HEK293 (cell line): ENCODE measurements around the gene SNX5.

Experiments
- CTCF ChIA-PET: fragments of 350-600 bp; formaldehyde crosslinking; extraction: SDS; loops from one replicate; lab custom pipeline; 2021; ENCODE audit warnings: antibody characterized with exemption; lab: Yijun Ruan, JAX
- POLR2A ChIA-PET: fragments of 300-600 bp; formaldehyde crosslinking; extraction: SDS; loops from one replicate; lab custom pipeline; 2020; ENCODE audit warnings: antibody characterized with exemption, inconsistent platforms; lab: Yijun Ruan, JAX
- H3K27ac ChIP-seq: fragments of 200-500 bp; sonication (Bioruptor generic); 2 replicates; pipeline ENCODE4 v1.5.1; 2014; ENCODE audit warnings: low read depth, low read length, control low read depth, inconsistent platforms; ENCODE audit errors: extremely low read depth
- H3K36me3 ChIP-seq, 2 experiments: fragments of 200-500 bp in 1 of 2; sonication (Bioruptor generic) in 1 of 2; 1 replicate in 1 of 2; 2 replicates in 1 of 2; pipeline ENCODE4 v1.5.1; 2014 to 2017; ENCODE audit warnings: inconsistent platforms in 2 of 2, low read length in 2 of 2; ENCODE audit not compliant: control insufficient read depth in 2 of 2, insufficient read depth in 1 of 2
- H3K4me1 ChIP-seq: fragments of 200-500 bp; sonication (Bioruptor generic); 2 replicates; pipeline ENCODE4 v1.5.1; 2014; ENCODE audit warnings: mild to moderate bottlenecking, low read length, inconsistent platforms; ENCODE audit not compliant: control insufficient read depth, insufficient read depth
- H3K4me3 ChIP-seq: 2 replicates; pipeline ENCODE4 v1.5.1; 2011; ENCODE audit warnings: low read depth, mild to moderate bottlenecking, control low read depth, low read length, moderate library complexity
- H3K9me3 ChIP-seq: fragments of 200-500 bp; sonication (Bioruptor generic); 2 replicates; pipeline ENCODE4 v1.5.1; 2014; ENCODE audit warnings: low read depth, low read length, inconsistent platforms; ENCODE audit not compliant: control insufficient read depth, insufficient read depth
- GLIS1 ChIP-seq: fragments of 450-650 bp; formaldehyde crosslinking; IDR thresholded peaks from 2 replicates; pipeline ENCODE4 v1.5.1; 2016; ENCODE audit warnings: missing biosample characterization, missing genetic modification characterization
- HOXD13 ChIP-seq: sonication (generic); formaldehyde crosslinking; IDR thresholded peaks from 2 replicates; pipeline ENCODE4 v1.8.0; 2022; ENCODE audit warnings: missing genetic modification reagents, borderline replicate concordance
- OSR2 ChIP-seq: fragments of 450-650 bp; formaldehyde crosslinking; IDR thresholded peaks from 2 replicates; pipeline ENCODE4 v1.5.1; 2016; ENCODE audit warnings: missing biosample characterization, missing genetic modification characterization
- ZBTB1 ChIP-seq: fragments of 450-650 bp; formaldehyde crosslinking; IDR thresholded peaks from 2 replicates; pipeline ENCODE4 v1.5.1; 2016; ENCODE audit warnings: missing biosample characterization, missing genetic modification characterization
- ZBTB7A ChIP-seq: fragments of 450-650 bp; formaldehyde crosslinking; IDR thresholded peaks from 2 replicates; pipeline ENCODE4 v1.5.1; 2016; ENCODE audit warnings: low read depth, missing biosample characterization, missing genetic modification characterization
- ZBTB8A ChIP-seq: fragments of 450-650 bp; formaldehyde crosslinking; IDR thresholded peaks from 2 replicates; pipeline ENCODE4 v1.5.1; 2016; ENCODE audit warnings: missing biosample characterization, missing genetic modification characterization
- ZFP69B ChIP-seq: fragments of 450-650 bp; formaldehyde crosslinking; IDR thresholded peaks from 2 replicates; pipeline ENCODE4 v1.5.1; 2016; ENCODE audit warnings: missing biosample characterization, missing genetic modification characterization
- ZNF10 ChIP-seq: fragments of 450-650 bp; formaldehyde crosslinking; IDR thresholded peaks from 2 replicates; pipeline ENCODE4 v1.5.1; 2017; ENCODE audit warnings: missing biosample characterization, missing genetic modification characterization
- ZNF175 ChIP-seq: fragments of 450-650 bp; formaldehyde crosslinking; IDR thresholded peaks from 2 replicates; pipeline ENCODE4 v1.5.1; 2016; ENCODE audit warnings: missing biosample characterization, missing genetic modification characterization
- ZNF2 ChIP-seq: fragments of 450-650 bp; formaldehyde crosslinking; IDR thresholded peaks from 2 replicates; pipeline ENCODE4 v1.5.1; 2016; ENCODE audit warnings: missing biosample characterization, missing genetic modification characterization
- ZNF544 ChIP-seq: fragments of 450-650 bp; formaldehyde crosslinking; IDR thresholded peaks from 2 replicates; pipeline ENCODE4 v1.5.0; 2017; ENCODE audit warnings: missing biosample characterization, missing genetic modification characterization
- ZNF610 ChIP-seq: fragments of 450-650 bp; formaldehyde crosslinking; IDR thresholded peaks from 2 replicates; pipeline ENCODE4 v1.5.1; 2016; ENCODE audit warnings: missing biosample characterization, missing genetic modification characterization, borderline replicate concordance
- TF ChIP-seq, protein P1 (sequence below): fragments of 450-650 bp; formaldehyde crosslinking; IDR thresholded peaks from 2 replicates; pipeline ENCODE4 v1.5.1; 2016; ENCODE audit warnings: missing biosample characterization, missing genetic modification characterization
- TF ChIP-seq, protein P2 (sequence below): fragments of 450-650 bp; formaldehyde crosslinking; IDR thresholded peaks from 2 replicates; pipeline ENCODE4 v1.5.1; 2016; ENCODE audit warnings: missing biosample characterization, missing genetic modification characterization
- TF ChIP-seq, protein P3 (sequence below): fragments of 450-650 bp; formaldehyde crosslinking; IDR thresholded peaks from 2 replicates; pipeline ENCODE4 v1.5.1; 2016; ENCODE audit warnings: missing biosample characterization, missing genetic modification characterization
- TF ChIP-seq, protein P4 (sequence below): fragments of 450-650 bp; formaldehyde crosslinking; IDR thresholded peaks from 2 replicates; pipeline ENCODE4 v1.5.1; 2016; ENCODE audit warnings: missing biosample characterization, missing genetic modification characterization
- TF ChIP-seq, protein P5 (sequence below): fragments of 450-650 bp; formaldehyde crosslinking; IDR thresholded peaks from 2 replicates; pipeline ENCODE4 v1.5.1; 2017; ENCODE audit warnings: missing biosample characterization, missing genetic modification characterization
- TF ChIP-seq, protein P6 (sequence below): fragments of 450-650 bp; formaldehyde crosslinking; IDR thresholded peaks from 2 replicates; pipeline ENCODE4 v1.5.1; 2016; ENCODE audit warnings: missing biosample characterization, missing genetic modification characterization
- TF ChIP-seq, protein P7 (sequence below): fragments of 450-650 bp; formaldehyde crosslinking; IDR thresholded peaks from 2 replicates; pipeline ENCODE4 v1.5.1; 2016; ENCODE audit warnings: missing biosample characterization, missing genetic modification characterization, low read depth

SNX5 gene

DNA sequence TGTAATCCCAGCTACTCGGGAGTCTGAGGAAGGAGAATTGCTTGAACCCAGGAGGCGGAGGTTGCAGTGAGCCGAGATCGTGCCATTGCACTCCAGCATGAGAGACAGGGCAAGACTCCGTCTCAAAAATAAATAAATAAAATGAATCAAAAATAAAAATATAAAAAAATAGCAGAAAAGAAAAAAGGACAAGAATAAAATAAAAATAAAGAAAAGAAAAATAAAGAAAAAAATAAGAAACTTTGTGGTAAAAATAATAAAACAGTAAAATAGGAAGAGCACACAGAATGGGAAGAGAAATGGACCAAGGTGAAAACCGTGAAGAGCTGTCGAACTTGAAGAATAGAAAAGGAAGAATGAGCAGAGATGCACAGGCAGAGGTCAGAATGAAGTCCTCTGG is 63.0 kb downstream of the SNX5 start (continued):
- TF ChIP-seq ZFP69B (tag by site-specific recombination): no peak
- no peak for TF ChIP-seq ZNF610 (tag by site-specific recombination)
- no peak for TF ChIP-seq ZBTB7A (tag by site-specific recombination)
- TF ChIP-seq ZNF544 (tag by site-specific recombination): no peak
- no peak for TF ChIP-seq ZNF2 (tag by site-specific recombination)
- TF ChIP-seq, protein P1, sequence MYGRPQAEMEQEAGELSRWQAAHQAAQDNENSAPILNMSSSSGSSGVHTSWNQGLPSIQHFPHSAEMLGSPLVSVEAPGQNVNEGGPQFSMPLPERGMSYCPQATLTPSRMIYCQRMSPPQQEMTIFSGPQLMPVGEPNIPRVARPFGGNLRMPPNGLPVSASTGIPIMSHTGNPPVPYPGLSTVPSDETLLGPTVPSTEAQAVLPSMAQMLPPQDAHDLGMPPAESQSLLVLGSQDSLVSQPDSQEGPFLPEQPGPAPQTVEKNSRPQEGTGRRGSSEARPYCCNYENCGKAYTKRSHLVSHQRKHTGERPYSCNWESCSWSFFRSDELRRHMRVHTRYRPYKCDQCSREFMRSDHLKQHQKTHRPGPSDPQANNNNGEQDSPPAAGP (tag by site-specific recombination): no peak
- TF ChIP-seq ZBTB8A: no peak
- TF ChIP-seq, protein P2, sequence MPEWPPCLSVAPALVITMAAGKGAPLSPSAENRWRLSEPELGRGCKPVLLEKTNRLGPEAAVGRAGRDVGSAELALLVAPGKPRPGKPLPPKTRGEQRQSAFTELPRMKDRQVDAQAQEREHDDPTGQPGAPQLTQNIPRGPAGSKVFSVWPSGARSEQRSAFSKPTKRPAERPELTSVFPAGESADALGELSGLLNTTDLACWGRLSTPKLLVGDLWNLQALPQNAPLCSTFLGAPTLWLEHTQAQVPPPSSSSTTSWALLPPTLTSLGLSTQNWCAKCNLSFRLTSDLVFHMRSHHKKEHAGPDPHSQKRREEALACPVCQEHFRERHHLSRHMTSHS (tag by site-specific recombination): no peak

DNA sequence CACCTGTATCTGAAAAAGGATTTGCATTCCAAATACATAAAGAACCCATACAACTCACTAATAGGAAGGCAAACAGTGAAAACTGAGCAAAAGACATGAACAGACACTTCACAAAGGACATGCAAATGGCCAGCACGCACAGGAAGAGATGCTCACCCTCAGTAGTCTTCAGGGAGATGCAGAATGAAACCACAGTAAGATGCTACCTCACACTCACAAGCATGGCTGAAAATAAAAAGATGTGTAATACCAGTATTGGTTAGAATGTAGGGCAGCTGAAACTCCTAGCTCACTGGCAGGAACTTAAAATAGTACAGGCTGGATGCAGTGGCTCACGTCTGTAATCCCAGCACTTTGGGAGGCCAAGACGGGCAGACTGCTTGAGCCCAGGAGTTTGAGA is 64.6 kb downstream of the SNX5 start:
- ChIA-PET POLR2A (interaction anchor here (0.6 kb wide), 1 partner anchor 18 kb away, joined by 3 read pairs; no protein-coding TSS in a partner anchor), CTCF (no interaction called here)
- Histone ChIP-seq H3K27ac (no peak overlapping the region), H3K4me1 (no peaks in the 10 kb centered on the region), H3K9me3 (no peaks in the 10 kb centered on the region), H3K36me3 (no peaks in the 10 kb centered on the region; a peak in 1 of 3 replicates), H3K4me3 (no peak overlapping the region)
- TF ChIP-seq HOXD13 (CRISPR knock-in tag) (no peak), ZNF10 (no peak), GLIS1 (tag by site-specific recombination) (no peak), OSR2 (tag by site-specific recombination) (no peak), ZNF544 (tag by site-specific recombination) (no peak), ZNF175 (tag by site-specific recombination) (no peak), ZBTB1 (tag by site-specific recombination) (no peak)
- TF ChIP-seq, protein P3, sequence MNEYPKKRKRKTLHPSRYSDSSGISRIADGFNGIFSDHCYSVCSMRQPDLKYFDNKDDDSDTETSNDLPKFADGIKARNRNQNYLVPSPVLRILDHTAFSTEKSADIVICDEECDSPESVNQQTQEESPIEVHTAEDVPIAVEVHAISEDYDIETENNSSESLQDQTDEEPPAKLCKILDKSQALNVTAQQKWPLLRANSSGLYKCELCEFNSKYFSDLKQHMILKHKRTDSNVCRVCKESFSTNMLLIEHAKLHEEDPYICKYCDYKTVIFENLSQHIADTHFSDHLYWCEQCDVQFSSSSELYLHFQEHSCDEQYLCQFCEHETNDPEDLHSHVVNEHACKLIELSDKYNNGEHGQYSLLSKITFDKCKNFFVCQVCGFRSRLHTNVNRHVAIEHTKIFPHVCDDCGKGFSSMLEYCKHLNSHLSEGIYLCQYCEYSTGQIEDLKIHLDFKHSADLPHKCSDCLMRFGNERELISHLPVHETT: no peak
- TF ChIP-seq, protein P4, sequence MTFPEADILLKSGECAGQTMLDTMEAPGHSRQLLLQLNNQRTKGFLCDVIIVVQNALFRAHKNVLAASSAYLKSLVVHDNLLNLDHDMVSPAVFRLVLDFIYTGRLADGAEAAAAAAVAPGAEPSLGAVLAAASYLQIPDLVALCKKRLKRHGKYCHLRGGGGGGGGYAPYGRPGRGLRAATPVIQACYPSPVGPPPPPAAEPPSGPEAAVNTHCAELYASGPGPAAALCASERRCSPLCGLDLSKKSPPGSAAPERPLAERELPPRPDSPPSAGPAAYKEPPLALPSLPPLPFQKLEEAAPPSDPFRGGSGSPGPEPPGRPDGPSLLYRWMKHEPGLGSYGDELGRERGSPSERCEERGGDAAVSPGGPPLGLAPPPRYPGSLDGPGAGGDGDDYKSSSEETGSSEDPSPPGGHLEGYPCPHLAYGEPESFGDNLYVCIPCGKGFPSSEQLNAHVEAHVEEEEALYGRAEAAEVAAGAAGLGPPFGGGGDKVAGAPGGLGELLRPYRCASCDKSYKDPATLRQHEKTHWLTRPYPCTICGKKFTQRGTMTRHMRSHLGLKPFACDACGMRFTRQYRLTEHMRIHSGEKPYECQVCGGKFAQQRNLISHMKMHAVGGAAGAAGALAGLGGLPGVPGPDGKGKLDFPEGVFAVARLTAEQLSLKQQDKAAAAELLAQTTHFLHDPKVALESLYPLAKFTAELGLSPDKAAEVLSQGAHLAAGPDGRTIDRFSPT (tag by site-specific recombination): no peak
- TF ChIP-seq, protein P5, sequence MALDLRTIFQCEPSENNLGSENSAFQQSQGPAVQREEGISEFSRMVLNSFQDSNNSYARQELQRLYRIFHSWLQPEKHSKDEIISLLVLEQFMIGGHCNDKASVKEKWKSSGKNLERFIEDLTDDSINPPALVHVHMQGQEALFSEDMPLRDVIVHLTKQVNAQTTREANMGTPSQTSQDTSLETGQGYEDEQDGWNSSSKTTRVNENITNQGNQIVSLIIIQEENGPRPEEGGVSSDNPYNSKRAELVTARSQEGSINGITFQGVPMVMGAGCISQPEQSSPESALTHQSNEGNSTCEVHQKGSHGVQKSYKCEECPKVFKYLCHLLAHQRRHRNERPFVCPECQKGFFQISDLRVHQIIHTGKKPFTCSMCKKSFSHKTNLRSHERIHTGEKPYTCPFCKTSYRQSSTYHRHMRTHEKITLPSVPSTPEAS (tag by site-specific recombination): no peak
- TF ChIP-seq, protein P6, sequence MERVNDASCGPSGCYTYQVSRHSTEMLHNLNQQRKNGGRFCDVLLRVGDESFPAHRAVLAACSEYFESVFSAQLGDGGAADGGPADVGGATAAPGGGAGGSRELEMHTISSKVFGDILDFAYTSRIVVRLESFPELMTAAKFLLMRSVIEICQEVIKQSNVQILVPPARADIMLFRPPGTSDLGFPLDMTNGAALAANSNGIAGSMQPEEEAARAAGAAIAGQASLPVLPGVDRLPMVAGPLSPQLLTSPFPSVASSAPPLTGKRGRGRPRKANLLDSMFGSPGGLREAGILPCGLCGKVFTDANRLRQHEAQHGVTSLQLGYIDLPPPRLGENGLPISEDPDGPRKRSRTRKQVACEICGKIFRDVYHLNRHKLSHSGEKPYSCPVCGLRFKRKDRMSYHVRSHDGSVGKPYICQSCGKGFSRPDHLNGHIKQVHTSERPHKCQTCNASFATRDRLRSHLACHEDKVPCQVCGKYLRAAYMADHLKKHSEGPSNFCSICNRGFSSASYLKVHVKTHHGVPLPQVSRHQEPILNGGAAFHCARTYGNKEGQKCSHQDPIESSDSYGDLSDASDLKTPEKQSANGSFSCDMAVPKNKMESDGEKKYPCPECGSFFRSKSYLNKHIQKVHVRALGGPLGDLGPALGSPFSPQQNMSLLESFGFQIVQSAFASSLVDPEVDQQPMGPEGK (tag by site-specific recombination): no peak
- TF ChIP-seq, protein P7, sequence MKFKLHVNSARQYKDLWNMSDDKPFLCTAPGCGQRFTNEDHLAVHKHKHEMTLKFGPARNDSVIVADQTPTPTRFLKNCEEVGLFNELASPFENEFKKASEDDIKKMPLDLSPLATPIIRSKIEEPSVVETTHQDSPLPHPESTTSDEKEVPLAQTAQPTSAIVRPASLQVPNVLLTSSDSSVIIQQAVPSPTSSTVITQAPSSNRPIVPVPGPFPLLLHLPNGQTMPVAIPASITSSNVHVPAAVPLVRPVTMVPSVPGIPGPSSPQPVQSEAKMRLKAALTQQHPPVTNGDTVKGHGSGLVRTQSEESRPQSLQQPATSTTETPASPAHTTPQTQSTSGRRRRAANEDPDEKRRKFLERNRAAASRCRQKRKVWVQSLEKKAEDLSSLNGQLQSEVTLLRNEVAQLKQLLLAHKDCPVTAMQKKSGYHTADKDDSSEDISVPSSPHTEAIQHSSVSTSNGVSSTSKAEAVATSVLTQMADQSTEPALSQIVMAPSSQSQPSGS (tag by site-specific recombination): no peak
